Tibial nerve (tissue), 4 donors: Measurements from ENCODE around the gene PREX1. TPM values are rescaled to one million over a fixed set of nuclear protein-coding genes. Genes with fewer than 3 reads are reported as not detected.

Experiments used
- DNase-seq, 2 donors: peaks; one replicate each; pipeline ENCODE4 v3.0.0-alpha.2; 2019; ENCODE audit warnings: low spot score in 2 of 2
- H3K27ac ChIP-seq, 4 donors: fragments of 200-600 bp; sonication (generic) in 3 of 4; one replicate each; pipeline ENCODE4 v1.5.1; 2017 to 2019; ENCODE audit warnings: mild to moderate bottlenecking in 1 of 4
- H3K27me3 ChIP-seq, 2 donors: fragments of 200-600 bp; sonication (generic) in 1 of 2; one replicate each; pipeline versions ENCODE4 v1.5.1 to v1.6.0; 2017 to 2019
- H3K36me3 ChIP-seq, 3 donors: fragments of 200-600 bp; sonication (generic); one replicate each; pipeline ENCODE4 v1.5.1; 2018 to 2019
- H3K4me1 ChIP-seq, 4 donors: fragments of 200-600 bp; sonication (generic) in 3 of 4; one replicate each; pipeline ENCODE4 v1.5.1; 2017 to 2019
- H3K4me3 ChIP-seq, 4 donors: fragments of 200-600 bp; sonication (generic) in 3 of 4; one replicate each; pipeline ENCODE4 v1.5.1; 2017 to 2019; ENCODE audit warnings: mild to moderate bottlenecking in 1 of 4, moderate library complexity in 1 of 4
- H3K9me3 ChIP-seq, 4 donors: fragments of 200-600 bp; sonication (generic) in 3 of 4; one replicate each; pipeline ENCODE4 v1.5.1; 2017 to 2019
- EP300 ChIP-seq, 2 donors: sonication (generic); formaldehyde crosslinking; IDR thresholded peaks; one replicate each; pipeline ENCODE4 v1.6.1; 2017; ENCODE audit warnings: antibody characterized with exemption in 2 of 2, mild to moderate bottlenecking in 1 of 2
- POLR2A ChIP-seq, 2 donors: fragments of 450-650 bp; IDR thresholded peaks; one replicate each; pipeline ENCODE4 v1.6.1; 2017; ENCODE audit warnings: antibody characterized with exemption in 2 of 2, mild to moderate bottlenecking in 2 of 2, moderate library complexity in 2 of 2
- WGBS, 2 donors: methylation state at CpG; one replicate each; pipeline ENCODE4 v1.1.5; 2018; 5-methylcytosine and 5-hydroxymethylcytosine counted together
- total RNA-seq, 4 donors: library from RNA; depleted of rRNA; stranded (reverse); fragments of >200 nt; gene quantifications; one replicate each; pipeline ENCODE4 v1.1.0, GENCODE V29; 2016
- TF ChIP-seq, protein P1 (sequence below), 5 experiments: fragments of 200-600 bp in 3 of 5; fragments of 450-650 bp in 2 of 5; sonication (generic) in 3 of 5; IDR thresholded peaks; one replicate each; pipeline ENCODE4 v1.5.1; 2016 to 2019; ENCODE audit warnings: antibody characterized with exemption in 5 of 5, mild to moderate bottlenecking in 3 of 5, moderate library complexity in 2 of 5

The PREX1 gene
- total RNA-seq, 4 donors from 2014 or later = 30.1 to 50.7 (median 32.5) TPM

DNA sequence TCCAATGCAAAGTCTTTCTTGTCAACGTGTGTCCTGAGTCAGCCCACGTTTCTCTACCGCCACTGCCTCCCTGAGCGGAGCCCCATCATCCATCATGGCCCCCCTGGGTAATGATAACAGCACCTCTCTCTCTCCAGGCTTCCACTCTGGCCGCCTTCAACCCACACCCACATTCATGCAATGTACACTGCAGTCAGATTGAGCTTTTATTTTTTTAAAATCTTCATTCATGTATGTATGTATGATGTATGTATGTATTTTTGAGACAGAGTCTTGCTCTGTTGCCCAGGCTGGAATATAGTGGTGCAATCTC lies 245.2 kb downstream of the PREX1 start:
- no peak for DNase-seq
- TF ChIP-seq POLR2A (IDR thresholded peaks at IDR 0.05) (no peak), EP300 (IDR thresholded peaks at IDR 0.05) (no peak)
- Histone ChIP-seq H3K4me1 (no peaks in the 10 kb centered on the region), H3K9me3 (peaks cover 0 to 2% (median 0%) of the 10 kb centered on the region in 4 donors), H3K27me3 (peaks cover 0 to 18% of the 10 kb centered on the region in 2 donors), H3K36me3 (no peaks in the 10 kb centered on the region), H3K27ac (no peak overlapping the region), H3K4me3 (no peak overlapping the region)
- 36 to 52% methylated on average over 5 of the region's 5 CpGs for WGBS, 2 donors

DNA sequence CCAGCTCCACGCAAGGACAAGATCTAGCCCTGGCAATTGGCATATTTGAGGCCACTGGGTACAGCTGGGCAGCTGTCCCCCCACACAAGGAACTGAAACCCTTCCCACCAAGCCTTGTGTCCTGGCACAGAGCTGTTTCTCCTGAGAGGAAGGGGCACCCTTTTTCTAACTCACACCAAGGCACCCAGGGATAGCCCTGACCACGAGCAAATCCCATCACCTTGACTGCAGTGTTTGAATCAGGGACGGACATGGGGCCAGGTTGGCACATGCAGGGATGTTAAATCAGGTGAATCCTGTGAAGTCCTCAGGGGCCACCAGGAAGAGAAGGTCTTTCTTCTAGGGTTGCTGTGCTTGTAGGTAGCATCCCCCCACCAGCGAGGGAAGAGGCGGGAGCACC lies 246.6 kb downstream of the PREX1 start:
- 81 to 89% methylated on average over 5 of the region's 5 CpGs for WGBS, 2 donors
- Histone ChIP-seq H3K4me1 (no peaks in the 10 kb centered on the region), H3K4me3 (no peak overlapping the region), H3K36me3 (no peaks in the 10 kb centered on the region), H3K9me3 (peaks cover 0 to 2% (median 0%) of the 10 kb centered on the region in 4 donors), H3K27ac (no peak overlapping the region), H3K27me3 (peaks cover 0 to 18% of the 10 kb centered on the region in 2 donors)
- no peak for TF ChIP-seq POLR2A (IDR thresholded peaks at IDR 0.05)
- TF ChIP-seq EP300 (IDR thresholded peaks at IDR 0.05) = no peak
- TF ChIP-seq, protein P1, sequence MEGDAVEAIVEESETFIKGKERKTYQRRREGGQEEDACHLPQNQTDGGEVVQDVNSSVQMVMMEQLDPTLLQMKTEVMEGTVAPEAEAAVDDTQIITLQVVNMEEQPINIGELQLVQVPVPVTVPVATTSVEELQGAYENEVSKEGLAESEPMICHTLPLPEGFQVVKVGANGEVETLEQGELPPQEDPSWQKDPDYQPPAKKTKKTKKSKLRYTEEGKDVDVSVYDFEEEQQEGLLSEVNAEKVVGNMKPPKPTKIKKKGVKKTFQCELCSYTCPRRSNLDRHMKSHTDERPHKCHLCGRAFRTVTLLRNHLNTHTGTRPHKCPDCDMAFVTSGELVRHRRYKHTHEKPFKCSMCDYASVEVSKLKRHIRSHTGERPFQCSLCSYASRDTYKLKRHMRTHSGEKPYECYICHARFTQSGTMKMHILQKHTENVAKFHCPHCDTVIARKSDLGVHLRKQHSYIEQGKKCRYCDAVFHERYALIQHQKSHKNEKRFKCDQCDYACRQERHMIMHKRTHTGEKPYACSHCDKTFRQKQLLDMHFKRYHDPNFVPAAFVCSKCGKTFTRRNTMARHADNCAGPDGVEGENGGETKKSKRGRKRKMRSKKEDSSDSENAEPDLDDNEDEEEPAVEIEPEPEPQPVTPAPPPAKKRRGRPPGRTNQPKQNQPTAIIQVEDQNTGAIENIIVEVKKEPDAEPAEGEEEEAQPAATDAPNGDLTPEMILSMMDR (IDR thresholded peaks at IDR 0.05) = no peak
- DNase-seq = no peak

DNA sequence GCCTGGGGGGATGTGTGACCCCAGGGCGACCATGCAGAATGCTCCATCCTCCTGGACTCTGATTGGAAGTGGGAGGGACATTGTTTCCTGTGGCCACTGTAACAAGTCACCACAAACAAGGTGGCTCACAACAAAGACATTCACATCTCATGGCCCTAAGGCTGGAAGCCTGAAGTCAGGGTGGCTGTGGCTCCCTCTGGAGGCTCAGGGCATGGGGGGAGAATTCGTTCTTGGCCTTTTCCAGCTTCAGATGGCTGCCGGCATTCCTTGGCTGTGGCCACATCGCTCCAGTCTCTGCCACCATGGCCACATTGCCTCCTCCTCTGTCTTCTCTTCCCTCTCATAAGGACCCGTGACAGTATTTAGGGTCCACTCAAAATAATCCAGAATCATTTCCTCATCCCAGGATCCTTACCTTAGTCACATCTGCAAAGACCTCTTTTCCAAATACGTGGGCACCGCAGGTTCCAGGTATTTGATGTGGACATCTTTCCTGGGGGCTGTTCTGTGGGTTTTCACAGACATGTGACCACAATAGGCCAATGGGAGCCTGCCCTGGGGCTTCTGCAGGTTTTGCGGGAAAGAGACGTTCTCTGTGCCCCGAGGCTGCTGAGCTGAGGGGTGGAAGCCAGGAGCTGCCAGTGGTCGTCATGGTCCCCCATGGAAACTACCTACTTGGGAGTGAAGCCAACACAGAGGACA lies 249.3 kb downstream of the PREX1 start:
- H3K9me3 ChIP-seq = peaks cover 0 to 2% (median 0%) of the 10 kb centered on the region in 4 donors
- no peaks in the 10 kb centered on the region for H3K36me3 ChIP-seq
- H3K27ac ChIP-seq = no peak overlapping the region
- H3K27me3 ChIP-seq = peaks cover 0 to 12% of the 10 kb centered on the region in 2 donors
- TF ChIP-seq POLR2A (IDR thresholded peaks at IDR 0.05) (no peak), EP300 (IDR thresholded peaks at IDR 0.05) (no peak)
- TF ChIP-seq, protein P1 (IDR thresholded peaks at IDR 0.05) = no peak
- no peak overlapping the region for H3K4me3 ChIP-seq
- no peak for DNase-seq
- WGBS, 2 donors = 89% methylated on average over 10 to 11 of the region's 11 CpGs
- no peaks in the 10 kb centered on the region for H3K4me1 ChIP-seq

GRCh38 chr20:48577557-48577956 lies 250.2 kb downstream of the PREX1 start:
- TF ChIP-seq, protein P1 (IDR thresholded peaks at IDR 0.05) = no peak
- TF ChIP-seq EP300 (IDR thresholded peaks at IDR 0.05) (no peak), POLR2A (IDR thresholded peaks at IDR 0.05) (no peak)
- Histone ChIP-seq H3K27me3 (peaks cover 0 to 8% of the 10 kb centered on the region in 2 donors), H3K9me3 (peaks cover 0 to 2% (median 0%) of the 10 kb centered on the region in 4 donors), H3K36me3 (no peaks in the 10 kb centered on the region), H3K4me1 (no peaks in the 10 kb centered on the region), H3K27ac (no peak overlapping the region), H3K4me3 (no peak overlapping the region)
- DNase-seq = no peak
- 75 to 80% methylated on average over 11 of the region's 11 CpGs for WGBS, 2 donors

- DNase-seq = no peak
- H3K36me3 ChIP-seq = no peaks in the 10 kb centered on the region
- H3K27me3 ChIP-seq = peaks cover 0 to 8% of the 10 kb centered on the region in 2 donors
- TF ChIP-seq POLR2A (IDR thresholded peaks at IDR 0.05) (no peak), EP300 (IDR thresholded peaks at IDR 0.05) (no peak)
- TF ChIP-seq, protein P1 (IDR thresholded peaks at IDR 0.05) = no peak
- WGBS, 2 donors = 0 to 18% methylated on average over 1 of the region's 1 CpG
- peaks cover 0 to 11% (median 0%) of the 10 kb centered on the region in 4 donors for H3K4me1 ChIP-seq
- no peak overlapping the region for H3K27ac ChIP-seq
- peaks cover 0 to 2% (median 0%) of the 10 kb centered on the region in 4 donors for H3K9me3 ChIP-seq
- no peak overlapping the region for H3K4me3 ChIP-seq
These were observed 253.4 kb downstream of the PREX1 start for GRCh38 chr20:48574383-48574782.

Other genes starting within 250 kb of the PREX1 start
- gene ARFGEF2, start 93.7 kb upstream of the PREX1 start, total RNA-seq = 10 to 100 TPM; 27.6 to 33.5 (median 30.1) TPM
- 10 to 100 TPM; 23.9 to 42.0 (median 38.5) TPM for gene CSE1L, start 218.3 kb upstream of the PREX1 start, total RNA-seq